IPS-20b (cell line): ENCODE results near the gene POU2AF3.

Experiments
- H3K27ac ChIP-seq: one replicate; pipeline ENCODE4 v1.5.1; 2013; ENCODE audit warnings: low read length
- H3K27me3 ChIP-seq: 2 replicates; pipeline ENCODE4 v1.6.1; 2013; ENCODE audit warnings: mild to moderate bottlenecking, low read length, inconsistent platforms; ENCODE audit not compliant: insufficient read depth
- H3K36me3 ChIP-seq: 2 replicates; pipeline ENCODE4 v1.6.1; 2013; ENCODE audit warnings: low read depth, mild to moderate bottlenecking, inconsistent platforms, low read length, moderate library complexity; ENCODE audit not compliant: insufficient read depth
- H3K4me1 ChIP-seq: 2 replicates; pipeline ENCODE4 v1.6.1; 2013; ENCODE audit warnings: mild to moderate bottlenecking, control low read depth, inconsistent platforms, low read length, moderate library complexity; ENCODE audit not compliant: insufficient read depth
- H3K4me3 ChIP-seq: 2 replicates; pipeline ENCODE4 v1.5.1; 2013; ENCODE audit warnings: mild to moderate bottlenecking, low read length, inconsistent platforms
- H3K9ac ChIP-seq: 2 replicates; pipeline ENCODE4 v1.6.1; 2013; ENCODE audit warnings: low read depth, mild to moderate bottlenecking, inconsistent platforms, low read length, moderate library complexity
- H3K9me3 ChIP-seq: 2 replicates; pipeline ENCODE4 v1.6.1; 2013; ENCODE audit warnings: mild to moderate bottlenecking, low read depth, low read length, inconsistent platforms; ENCODE audit not compliant: insufficient read depth

The POU2AF3 gene

GRCh38 chr11:111350811-111351210 is 52.5 kb downstream of the POU2AF3 start:
- no peaks in the 10 kb centered on the region for H3K9me3 ChIP-seq
- peaks cover 6% of the 10 kb centered on the region; the same call in 1 of the 2 replicates for H3K4me1 ChIP-seq
- H3K4me3 ChIP-seq, result no peak overlapping the region
- no peaks in the 10 kb centered on the region for H3K36me3 ChIP-seq
- H3K27ac ChIP-seq, result no peak overlapping the region
- H3K27me3 ChIP-seq, result no peaks in the 10 kb centered on the region
- H3K9ac ChIP-seq, result no peak overlapping the region

GRCh38 chr11:111351374-111352055 is 53.2 kb downstream of the POU2AF3 start:
- no peak overlapping the region for H3K9ac ChIP-seq
- no peaks in the 10 kb centered on the region for H3K36me3 ChIP-seq
- H3K4me3 ChIP-seq, result no peak overlapping the region
- H3K9me3 ChIP-seq, result no peaks in the 10 kb centered on the region
- H3K27me3 ChIP-seq, result no peaks in the 10 kb centered on the region
- H3K27ac ChIP-seq, result no peak overlapping the region
- H3K4me1 ChIP-seq, result peaks cover 5% of the 10 kb centered on the region; the same call in 1 of the 2 replicates

GRCh38 chr11:111352231-111352746 is 53.9 kb downstream of the POU2AF3 start:
- H3K36me3 ChIP-seq, result no peaks in the 10 kb centered on the region
- no peak overlapping the region for H3K27ac ChIP-seq
- no peak overlapping the region for H3K4me3 ChIP-seq
- H3K27me3 ChIP-seq, result no peaks in the 10 kb centered on the region
- H3K4me1 ChIP-seq, result no peaks in the 10 kb centered on the region
- H3K9ac ChIP-seq, result no peak overlapping the region
- H3K9me3 ChIP-seq, result no peaks in the 10 kb centered on the region

- H3K4me1 ChIP-seq, result no peaks in the 10 kb centered on the region
- H3K36me3 ChIP-seq, result no peaks in the 10 kb centered on the region
- no peaks in the 10 kb centered on the region for H3K27me3 ChIP-seq
- no peaks in the 10 kb centered on the region for H3K9me3 ChIP-seq
- no peak overlapping the region for H3K9ac ChIP-seq
- no peak overlapping the region for H3K27ac ChIP-seq
- H3K4me3 ChIP-seq, result no peak overlapping the region
Measured at GRCh38 chr11:111352935-111353710, 54.8 kb downstream of the POU2AF3 start.

GRCh38 chr11:111353776-111354600 is 55.6 kb downstream of the POU2AF3 start:
- no peaks in the 10 kb centered on the region for H3K4me1 ChIP-seq
- H3K9ac ChIP-seq, result no peak overlapping the region
- no peak overlapping the region for H3K27ac ChIP-seq
- no peaks in the 10 kb centered on the region for H3K9me3 ChIP-seq
- H3K27me3 ChIP-seq, result no peaks in the 10 kb centered on the region
- H3K36me3 ChIP-seq, result no peaks in the 10 kb centered on the region
- H3K4me3 ChIP-seq, result no peak overlapping the region

GRCh38 chr11:111354601-111354891 is 56.2 kb downstream of the POU2AF3 start:
- Histone ChIP-seq H3K27ac (no peak overlapping the region), H3K36me3 (no peaks in the 10 kb centered on the region), H3K27me3 (no peaks in the 10 kb centered on the region), H3K4me1 (no peaks in the 10 kb centered on the region), H3K9ac (no peak overlapping the region), H3K9me3 (no peaks in the 10 kb centered on the region), H3K4me3 (no peak overlapping the region)

- Histone ChIP-seq H3K27me3 (no peaks in the 10 kb centered on the region), H3K4me1 (no peaks in the 10 kb centered on the region), H3K4me3 (no peak overlapping the region), H3K36me3 (no peaks in the 10 kb centered on the region), H3K27ac (no peak overlapping the region), H3K9me3 (no peaks in the 10 kb centered on the region), H3K9ac (no peak overlapping the region)
Measured at GRCh38 chr11:111355101-111355500, 56.8 kb downstream of the POU2AF3 start.

GRCh38 chr11:111355956-111356659 is 57.8 kb downstream of the POU2AF3 start:
- Histone ChIP-seq H3K27ac (no peak overlapping the region), H3K4me3 (no peak overlapping the region), H3K27me3 (no peaks in the 10 kb centered on the region), H3K9me3 (no peaks in the 10 kb centered on the region), H3K4me1 (no peaks in the 10 kb centered on the region), H3K9ac (no peak overlapping the region), H3K36me3 (no peaks in the 10 kb centered on the region)

GRCh38 chr11:111356660-111357048 is 58.3 kb downstream of the POU2AF3 start:
- no peaks in the 10 kb centered on the region for H3K36me3 ChIP-seq
- no peaks in the 10 kb centered on the region for H3K4me1 ChIP-seq
- no peak overlapping the region for H3K27ac ChIP-seq
- H3K9ac ChIP-seq, result no peak overlapping the region
- no peaks in the 10 kb centered on the region for H3K9me3 ChIP-seq
- H3K27me3 ChIP-seq, result no peaks in the 10 kb centered on the region
- H3K4me3 ChIP-seq, result no peak overlapping the region

GRCh38 chr11:111357150-111358037 is 59.0 kb downstream of the POU2AF3 start:
- H3K9me3 ChIP-seq, result no peaks in the 10 kb centered on the region
- H3K36me3 ChIP-seq, result no peaks in the 10 kb centered on the region
- H3K27ac ChIP-seq, result no peak overlapping the region
- no peaks in the 10 kb centered on the region for H3K27me3 ChIP-seq
- H3K4me1 ChIP-seq, result no peaks in the 10 kb centered on the region
- H3K4me3 ChIP-seq, result no peak overlapping the region
- no peak overlapping the region for H3K9ac ChIP-seq
